Neutrophil (primary cell): ENCODE measurements around the gene HHAT.

Experiments
- H3K27ac ChIP-seq: fragments of 200-600 bp; sonication (generic); 2 replicates; pipeline ENCODE4 v1.5.1; 2016; ENCODE audit warnings: mild to moderate bottlenecking, moderate library complexity
- H3K27me3 ChIP-seq: fragments of 200-600 bp; sonication (generic); 2 replicates; pipeline ENCODE4 v1.6.0; 2016; ENCODE audit warnings: mild to moderate bottlenecking
- H3K36me3 ChIP-seq: fragments of 200-600 bp; sonication (generic); 2 replicates; pipeline ENCODE4 v1.5.1; 2017
- H3K4me1 ChIP-seq, 2 experiments: fragments of 200-600 bp in 1 of 2; sonication (generic) in 1 of 2; 1 replicate in 1 of 2; 2 replicates in 1 of 2; pipeline versions ENCODE4 v1.5.1 to v1.6.1; 2013 to 2016; ENCODE audit warnings: low read depth in 1 of 2, low read length in 1 of 2, mild to moderate bottlenecking in 1 of 2, moderate library complexity in 1 of 2; ENCODE audit not compliant: control insufficient read depth in 1 of 2, insufficient read depth in 1 of 2
- H3K4me3 ChIP-seq, 2 experiments: fragments of 200-600 bp in 1 of 2; sonication (generic) in 1 of 2; 1 replicate in 1 of 2; 2 replicates in 1 of 2; pipeline ENCODE4 v1.5.1; 2013 to 2016; ENCODE audit warnings: low read depth in 1 of 2, low read length in 1 of 2, mild to moderate bottlenecking in 1 of 2, moderate library complexity in 1 of 2
- H3K9me3 ChIP-seq: fragments of 200-600 bp; sonication (generic); 2 replicates; pipeline ENCODE4 v1.5.1; 2016
- CTCF ChIP-seq: fragments of 200-600 bp; sonication (generic); IDR thresholded peaks from 2 replicates; pipeline ENCODE4 v1.5.1; 2016; ENCODE audit warnings: antibody characterized with exemption

HHAT gene

GRCh38 chr1:210715072-210715471 lies 386.4 kb downstream of the HHAT start:
- Histone ChIP-seq H3K4me1 (no peaks in the 10 kb centered on the region), H3K27me3 (no peaks in the 10 kb centered on the region), H3K4me3 (no peak overlapping the region), H3K27ac (no peak overlapping the region), H3K9me3 (no peaks in the 10 kb centered on the region), H3K36me3 (no peaks in the 10 kb centered on the region)
- TF ChIP-seq CTCF, result no peak

DNA sequence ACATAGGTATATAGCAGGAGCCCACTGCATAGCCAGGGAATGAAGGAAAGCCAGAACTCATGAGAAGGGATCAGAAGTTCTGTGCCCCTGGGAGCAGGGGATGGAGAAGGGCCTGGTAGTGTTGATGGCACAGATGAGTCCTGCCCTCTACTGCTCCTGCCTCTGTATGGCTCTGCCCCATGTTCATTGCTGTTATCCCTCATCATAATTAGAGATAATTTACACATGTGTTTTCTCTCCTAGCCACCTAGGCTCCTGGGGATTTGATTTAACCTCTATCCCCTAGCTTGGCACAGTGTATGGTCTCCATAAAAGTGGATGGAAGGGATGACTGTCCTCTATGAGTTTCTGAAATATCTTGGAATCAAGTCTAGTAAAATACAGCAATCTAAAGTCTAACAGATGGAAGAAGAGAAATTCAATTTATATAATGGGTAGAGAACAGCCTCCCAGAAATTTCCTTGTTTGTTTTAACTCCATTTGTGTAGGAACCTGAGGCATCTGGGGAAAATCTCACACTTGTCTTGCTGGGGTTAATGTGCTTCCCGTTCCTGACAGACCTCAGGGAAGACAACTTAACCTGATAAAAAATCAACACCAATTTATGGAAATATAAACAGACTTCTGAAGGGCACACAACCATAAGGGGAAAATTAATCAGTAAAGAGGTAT lies 393.8 kb downstream of the HHAT start:
- H3K4me1 ChIP-seq, result no peaks in the 10 kb centered on the region
- no peaks in the 10 kb centered on the region for H3K9me3 ChIP-seq
- no peak overlapping the region for H3K4me3 ChIP-seq
- no peak for TF ChIP-seq CTCF
- H3K27ac ChIP-seq, result no peak overlapping the region
- H3K36me3 ChIP-seq, result no peaks in the 10 kb centered on the region
- H3K27me3 ChIP-seq, result no peaks in the 10 kb centered on the region

GRCh38 chr1:210723646-210724045 lies 394.9 kb downstream of the HHAT start:
- H3K27me3 ChIP-seq, result no peaks in the 10 kb centered on the region
- H3K4me3 ChIP-seq, result no peak overlapping the region
- H3K36me3 ChIP-seq, result no peaks in the 10 kb centered on the region
- TF ChIP-seq CTCF, result no peak
- no peaks in the 10 kb centered on the region for H3K4me1 ChIP-seq
- no peak overlapping the region for H3K27ac ChIP-seq
- H3K9me3 ChIP-seq, result no peaks in the 10 kb centered on the region

DNA sequence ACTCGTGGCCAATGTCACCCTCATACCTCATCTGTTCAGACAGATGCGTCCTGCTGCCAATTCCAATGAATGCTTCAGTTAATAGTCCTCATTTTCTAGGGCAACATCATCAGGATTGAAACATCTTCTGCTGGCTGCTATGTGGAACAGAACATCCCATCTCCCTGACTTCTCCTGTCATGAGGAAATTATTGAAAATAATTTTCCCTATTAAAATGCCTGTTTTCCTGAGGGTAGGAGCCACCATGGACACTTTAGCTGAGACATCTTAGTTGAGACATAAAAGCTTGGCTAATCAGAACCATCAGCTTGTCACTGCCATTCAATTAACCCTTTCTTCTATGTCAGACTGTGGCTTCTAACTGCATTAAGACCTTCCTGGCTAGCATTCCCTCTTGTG lies 396.1 kb downstream of the HHAT start:
- Histone ChIP-seq H3K9me3 (no peaks in the 10 kb centered on the region), H3K4me3 (no peak overlapping the region), H3K27me3 (no peaks in the 10 kb centered on the region), H3K4me1 (no peaks in the 10 kb centered on the region), H3K27ac (no peak overlapping the region), H3K36me3 (no peaks in the 10 kb centered on the region)
- TF ChIP-seq CTCF, result no peak
